GM23248 (cell line): ENCODE measurements around the gene LPP. TPM values are rescaled to one million over a fixed set of nuclear protein-coding genes. Genes with fewer than 3 reads are reported as not detected.

Experiments
- DNase-seq: peaks from one replicate; pipeline ENCODE4 v3.0.0-alpha.2; 2015
- H2AFZ ChIP-seq: fragments of 200-600 bp; sonication (generic); 2 replicates; pipeline ENCODE4 v1.6.1; 2016; ENCODE audit warnings: antibody characterized with exemption
- H3F3A ChIP-seq: fragments of 200-600 bp; sonication (generic); 2 replicates; pipeline ENCODE4 v1.6.1; 2016; ENCODE audit warnings: mild to moderate bottlenecking, antibody characterized with exemption, mixed run types; ENCODE audit not compliant: insufficient read depth
- H3K27ac ChIP-seq: fragments of 200-600 bp; sonication (generic); 2 replicates; pipeline ENCODE4 v1.5.1; 2016; ENCODE audit warnings: mild to moderate bottlenecking
- H3K27me3 ChIP-seq: fragments of 200-600 bp; sonication (generic); replicated peaks from 2 replicates; pipeline ENCODE4 v1.6.1; 2016; ENCODE audit warnings: mild to moderate bottlenecking; ENCODE audit not compliant: insufficient read depth
- H3K36me3 ChIP-seq: fragments of 200-600 bp; sonication (generic); 2 replicates; pipeline ENCODE4 v1.6.1; 2016; ENCODE audit warnings: low read depth, mild to moderate bottlenecking
- H3K4me1 ChIP-seq: fragments of 200-600 bp; sonication (generic); 2 replicates; pipeline ENCODE4 v1.6.1; 2016; ENCODE audit warnings: mild to moderate bottlenecking; ENCODE audit not compliant: insufficient read depth
- H3K4me2 ChIP-seq: fragments of 200-600 bp; sonication (generic); one replicate; pipeline ENCODE4 v1.6.1; 2016; ENCODE audit warnings: mild to moderate bottlenecking; ENCODE audit not compliant: unreplicated experiment
- H3K4me3 ChIP-seq: fragments of 200-600 bp; sonication (generic); 2 replicates; pipeline ENCODE4 v1.5.1; 2016; ENCODE audit warnings: mild to moderate bottlenecking
- H3K79me2 ChIP-seq: fragments of 200-600 bp; sonication (generic); 2 replicates; pipeline ENCODE4 v1.6.1; 2016; ENCODE audit warnings: mild to moderate bottlenecking; ENCODE audit not compliant: insufficient read depth
- H3K9ac ChIP-seq: fragments of 200-600 bp; sonication (generic); 2 replicates; pipeline ENCODE4 v1.6.1; 2016; ENCODE audit warnings: mild to moderate bottlenecking
- H3K9me2 ChIP-seq: fragments of 200-600 bp; sonication (generic); 2 replicates; pipeline ENCODE4 v1.6.1; 2016; ENCODE audit warnings: mixed run types, mild to moderate bottlenecking, moderate library complexity; ENCODE audit not compliant: insufficient read depth
- H3K9me3 ChIP-seq: fragments of 200-600 bp; sonication (generic); one replicate; pipeline ENCODE4 v1.6.1; 2017; ENCODE audit warnings: low read depth
- H4K20me1 ChIP-seq: fragments of 200-600 bp; sonication (generic); 2 replicates; pipeline ENCODE4 v1.6.0; 2016; ENCODE audit not compliant: insufficient read depth
- EZH2 ChIP-seq: fragments of 200-600 bp; sonication (generic); IDR thresholded peaks from 2 replicates; pipeline ENCODE4 v1.6.1; 2018; ENCODE audit warnings: antibody characterized with exemption, mild to moderate bottlenecking; ENCODE audit not compliant: insufficient read depth, poor library complexity, severe bottlenecking
- EZH2phosphoT487 ChIP-seq: fragments of 200-600 bp; sonication (generic); IDR thresholded peaks from 2 replicates; pipeline ENCODE4 v1.6.1; 2018; ENCODE audit warnings: antibody characterized with exemption, moderate library complexity, mild to moderate bottlenecking, low read depth; ENCODE audit not compliant: insufficient read depth
- WGBS, 2 experiments: methylation state at CpG; one replicate each; pipeline ENCODE4 v1.1.6; 2015 to 2017; ENCODE audit warnings: low lambda C conversion rate in 2 of 2, low coverage in 1 of 2; ENCODE audit errors: missing lambda C conversion rate in 2 of 2; 5-methylcytosine and 5-hydroxymethylcytosine counted together
- in situ Hi-C: fragments of 300-500 bp; cut with MboI; formaldehyde crosslinking; loops from 2 replicates; pipeline ENCODE4 v1.15.0; 2020
- polyA plus RNA-seq: library from polyadenylated mRNA; unstranded; fragments of >200 nt; fragmentation: Nextera tagmentation; extraction: Ambion mirVana; gene quantifications from 2 replicates; pipeline ENCODE4 v1.2.1, GENCODE V29; 2016
- total RNA-seq: library from RNA; depleted of rRNA; stranded (reverse); fragments of >200 nt; shearing (Covaris generic); gene quantifications from 2 replicates; pipeline ENCODE4 v1.2.3, GENCODE V29; 2014

LPP gene
- total and polyA plus RNA-seq, 2 experiments from 2014 or later: 42.8 to 61.7 TPM

DNA sequence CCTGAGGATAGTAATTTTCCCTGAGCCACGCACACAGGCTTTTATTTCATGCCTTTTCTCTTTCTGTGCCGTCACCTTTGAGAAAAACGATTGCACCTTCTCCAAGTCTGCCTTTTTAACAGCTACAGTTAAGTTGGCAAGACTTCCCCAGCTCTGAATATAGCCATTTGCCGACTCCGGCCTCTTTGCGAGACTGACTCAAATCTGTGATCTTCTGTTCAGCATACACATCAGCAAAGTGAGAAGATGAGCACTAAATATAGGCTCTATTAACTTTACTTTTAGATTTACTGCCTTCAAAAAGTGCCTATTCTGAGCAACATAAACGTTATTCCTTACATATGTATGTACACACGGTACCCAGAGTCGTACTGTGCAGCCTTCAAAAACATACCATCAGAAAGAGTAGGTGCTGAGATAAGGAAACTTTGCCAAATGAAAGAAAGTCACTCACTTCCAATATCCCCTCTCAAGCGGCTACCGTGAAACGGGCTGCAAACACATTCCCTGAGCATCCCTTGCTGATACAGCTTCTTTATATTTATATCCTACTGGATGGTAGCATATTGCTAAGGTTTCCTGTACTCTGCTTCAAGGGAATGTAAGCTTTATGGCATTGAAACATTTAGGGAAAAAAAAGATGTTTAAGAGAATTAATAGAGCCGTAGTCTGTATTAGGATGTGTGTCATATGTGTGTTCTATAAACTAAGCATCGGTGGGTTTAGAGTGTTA lies 734.5 kb downstream of the LPP start:
- H3K27ac ChIP-seq: no peak overlapping the region

DNA sequence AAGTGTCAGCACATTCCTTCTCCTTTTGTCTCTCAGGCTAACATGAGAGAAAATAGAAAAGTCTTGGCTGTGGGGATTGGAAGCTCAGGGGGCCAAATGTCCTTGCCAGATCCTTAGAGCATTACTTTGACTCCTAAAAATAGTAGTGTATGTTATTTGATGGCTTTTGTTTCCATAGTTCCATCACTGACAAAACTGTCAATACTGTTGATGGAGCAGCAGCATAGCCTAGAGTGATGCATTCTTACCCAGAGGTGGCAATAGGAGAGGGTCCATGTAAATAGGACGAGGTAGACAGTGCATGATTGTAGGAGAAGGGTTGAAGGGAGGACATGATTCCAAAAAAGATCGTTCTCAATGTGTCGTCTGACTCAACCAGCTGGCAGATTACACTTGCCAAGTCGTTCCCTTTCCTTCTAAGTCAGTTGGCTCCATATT lies 735.1 kb downstream of the LPP start:
- no peaks in the 10 kb centered on the region; the same call in 1 of the 2 replicates for H3K9me2 ChIP-seq
- no peaks in the 10 kb centered on the region for H3K79me2 ChIP-seq
- no peak overlapping the region for H3K4me2 ChIP-seq
- no peaks in the 10 kb centered on the region for H3K27me3 ChIP-seq
- H3K4me1 ChIP-seq: peaks cover 22% of the 10 kb centered on the region
- no peak overlapping the region for H3K9ac ChIP-seq
- no peaks in the 10 kb centered on the region for H4K20me1 ChIP-seq
- H3K27ac ChIP-seq: no peak overlapping the region
- H3K9me3 ChIP-seq: no peaks in the 10 kb centered on the region
- 18 to 26% methylated on average over 4 of the region's 4 CpGs for WGBS, 2 experiments
- no peak overlapping the region for H3K4me3 ChIP-seq
- no peak overlapping the region for H2AFZ ChIP-seq
- peak; percentile 11 for DNase-seq
- no peaks in the 10 kb centered on the region for H3K36me3 ChIP-seq
- no peaks in the 10 kb centered on the region for H3F3A ChIP-seq
- TF ChIP-seq EZH2 (no peak), EZH2phosphoT487 (no peak)
- in situ Hi-C loops: no loop called here

More for the DNA sequence above, 734.5 kb downstream of the LPP start:
- WGBS, 2 experiments: 56 to 60% methylated on average over 14 of the region's 14 CpGs
- Histone ChIP-seq H3K9ac (no peak overlapping the region), H3F3A (no peaks in the 10 kb centered on the region), H3K27me3 (no peaks in the 10 kb centered on the region), H3K36me3 (no peaks in the 10 kb centered on the region), H3K9me3 (no peaks in the 10 kb centered on the region), H3K9me2 (no peaks in the 10 kb centered on the region; the same call in 1 of the 2 replicates), H4K20me1 (no peaks in the 10 kb centered on the region), H3K4me1 (peaks cover 22% of the 10 kb centered on the region), H3K79me2 (no peaks in the 10 kb centered on the region), H3K4me3 (no peak overlapping the region), H2AFZ (no peak overlapping the region), H3K4me2 (no peak overlapping the region)
- no peak for DNase-seq
- in situ Hi-C loops: no loop called here
- no peak for TF ChIP-seq EZH2
- TF ChIP-seq EZH2phosphoT487: no peak

GRCh38 chr3:188890572-188891270 lies 736.8 kb downstream of the LPP start:
- H3K4me1 ChIP-seq: peaks cover 22% of the 10 kb centered on the region
- no peak overlapping the region for H3K27ac ChIP-seq
- H3K4me2 ChIP-seq: no peak overlapping the region
- H3K27me3 ChIP-seq: no peaks in the 10 kb centered on the region
- no peaks in the 10 kb centered on the region for H3K79me2 ChIP-seq
- H3K9ac ChIP-seq: no peak overlapping the region
- H4K20me1 ChIP-seq: no peaks in the 10 kb centered on the region
- no peaks in the 10 kb centered on the region for H3K9me3 ChIP-seq
- DNase-seq: peak; percentile 56
- no peak for TF ChIP-seq EZH2phosphoT487
- no peak for TF ChIP-seq EZH2
- H3K36me3 ChIP-seq: no peaks in the 10 kb centered on the region
- 60 to 68% methylated on average over 2 of the region's 2 CpGs for WGBS, 2 experiments
- no peaks in the 10 kb centered on the region; the same call in 1 of the 2 replicates for H3K9me2 ChIP-seq
- H2AFZ ChIP-seq: no peak overlapping the region
- in situ Hi-C loops: no loop called here
- H3K4me3 ChIP-seq: no peak overlapping the region
- no peaks in the 10 kb centered on the region for H3F3A ChIP-seq

- DNase-seq: no peak
- H3K9me2 ChIP-seq: no peaks in the 10 kb centered on the region
- H3K27ac ChIP-seq: peak overlapping the region; percentile 81
- TF ChIP-seq EZH2phosphoT487 (no peak), EZH2 (no peak)
- WGBS, 2 experiments: 80 to 86% methylated on average over 6 of the region's 6 CpGs
- no peaks in the 10 kb centered on the region for H3K79me2 ChIP-seq
- no peaks in the 10 kb centered on the region for H3K9me3 ChIP-seq
- H3K36me3 ChIP-seq: no peaks in the 10 kb centered on the region
- H3K4me2 ChIP-seq: peak overlapping the region; percentile 63
- no peak overlapping the region for H3K4me3 ChIP-seq
- no peaks in the 10 kb centered on the region for H4K20me1 ChIP-seq
- H3K9ac ChIP-seq: no peak overlapping the region
- in situ Hi-C loops: no loop called here
- H3F3A ChIP-seq: peaks cover 30% of the 10 kb centered on the region
- no peaks in the 10 kb centered on the region for H3K27me3 ChIP-seq
- no peak overlapping the region for H2AFZ ChIP-seq
- peaks cover 28% of the 10 kb centered on the region for H3K4me1 ChIP-seq
These were observed 745.9 kb downstream of the LPP start for GRCh38 chr3:188899881-188900280.
